WERI-Rb-1 (cell line): Measurements from ENCODE around the gene ADGRE2.
A peak's percentile ranks its signal among the peaks of the same experiment; 100 is the strongest.

Source experiments
- DNase-seq: peaks from one replicate; pipeline ENCODE4 v3.0.0-alpha.2; 2020
- H3K27ac ChIP-seq: fragments of 250-450 bp; sonication (Bioruptor Pico); 2 replicates; pipeline ENCODE4 v1.5.1; 2020; ENCODE audit warnings: mild to moderate bottlenecking, moderate library complexity
- H3K27me3 ChIP-seq: fragments of 250-450 bp; sonication (Bioruptor Pico); 2 replicates; pipeline ENCODE4 v1.5.1; 2021; ENCODE audit warnings: mild to moderate bottlenecking, low read depth, moderate library complexity; ENCODE audit not compliant: insufficient read depth, severe bottlenecking
- H3K36me3 ChIP-seq: fragments of 250-450 bp; sonication (Bioruptor Pico); 2 replicates; pipeline ENCODE4 v1.5.1; 2020; ENCODE audit warnings: mild to moderate bottlenecking, moderate library complexity
- H3K4me3 ChIP-seq: 2 replicates; pipeline ENCODE4 v1.5.1; 2011; ENCODE audit warnings: low read depth, mild to moderate bottlenecking, control low read depth, low read length
- H3K9me3 ChIP-seq: fragments of 250-450 bp; sonication (Bioruptor Pico); 2 replicates; pipeline ENCODE4 v1.5.1; 2021; ENCODE audit warnings: mild to moderate bottlenecking, moderate library complexity; ENCODE audit not compliant: severe bottlenecking
- CTCF ChIP-seq: IDR thresholded peaks from 2 replicates; pipeline ENCODE4 v1.5.1; 2011; ENCODE audit warnings: low read depth, mild to moderate bottlenecking, control low read depth, inconsistent platforms, low read length

Gene ADGRE2

DNA sequence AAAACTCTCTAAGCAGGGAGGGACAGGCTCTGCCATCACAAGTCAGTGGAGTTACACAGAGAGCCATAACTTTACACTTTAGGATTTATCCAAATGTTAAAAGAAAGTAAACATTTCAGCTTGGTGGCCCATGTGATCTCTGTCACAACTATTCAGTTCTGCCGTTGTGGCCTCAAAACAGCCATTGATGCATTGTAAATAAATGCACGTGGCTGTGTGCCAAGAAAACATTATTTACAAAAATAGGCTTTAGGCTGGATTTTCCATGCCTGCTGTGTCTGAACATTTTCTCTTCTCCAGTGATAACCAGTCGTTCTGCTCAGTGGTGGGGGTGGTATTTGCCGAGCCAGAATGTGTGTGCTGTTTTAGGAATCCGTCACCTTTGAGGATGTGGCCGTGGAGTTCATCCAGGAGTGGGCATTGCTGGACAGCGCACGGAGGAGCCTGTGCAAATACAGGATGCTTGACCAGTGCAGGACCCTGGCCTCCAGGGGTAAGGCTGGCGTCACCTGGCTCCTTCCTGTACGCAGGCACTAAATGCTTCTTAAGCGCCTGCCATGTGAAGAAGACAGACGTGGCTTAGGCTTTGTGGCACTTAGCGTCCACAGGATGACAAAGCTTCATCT, 83.6 kb downstream of the ADGRE2 start:
- H3K9me3 ChIP-seq: no peaks in the 10 kb centered on the region
- no peak for TF ChIP-seq CTCF
- peaks cover 2% of the 10 kb centered on the region for H3K36me3 ChIP-seq
- no peak for DNase-seq
- H3K27ac ChIP-seq: no peak overlapping the region
- no peaks in the 10 kb centered on the region for H3K27me3 ChIP-seq
- no peak overlapping the region for H3K4me3 ChIP-seq

DNA sequence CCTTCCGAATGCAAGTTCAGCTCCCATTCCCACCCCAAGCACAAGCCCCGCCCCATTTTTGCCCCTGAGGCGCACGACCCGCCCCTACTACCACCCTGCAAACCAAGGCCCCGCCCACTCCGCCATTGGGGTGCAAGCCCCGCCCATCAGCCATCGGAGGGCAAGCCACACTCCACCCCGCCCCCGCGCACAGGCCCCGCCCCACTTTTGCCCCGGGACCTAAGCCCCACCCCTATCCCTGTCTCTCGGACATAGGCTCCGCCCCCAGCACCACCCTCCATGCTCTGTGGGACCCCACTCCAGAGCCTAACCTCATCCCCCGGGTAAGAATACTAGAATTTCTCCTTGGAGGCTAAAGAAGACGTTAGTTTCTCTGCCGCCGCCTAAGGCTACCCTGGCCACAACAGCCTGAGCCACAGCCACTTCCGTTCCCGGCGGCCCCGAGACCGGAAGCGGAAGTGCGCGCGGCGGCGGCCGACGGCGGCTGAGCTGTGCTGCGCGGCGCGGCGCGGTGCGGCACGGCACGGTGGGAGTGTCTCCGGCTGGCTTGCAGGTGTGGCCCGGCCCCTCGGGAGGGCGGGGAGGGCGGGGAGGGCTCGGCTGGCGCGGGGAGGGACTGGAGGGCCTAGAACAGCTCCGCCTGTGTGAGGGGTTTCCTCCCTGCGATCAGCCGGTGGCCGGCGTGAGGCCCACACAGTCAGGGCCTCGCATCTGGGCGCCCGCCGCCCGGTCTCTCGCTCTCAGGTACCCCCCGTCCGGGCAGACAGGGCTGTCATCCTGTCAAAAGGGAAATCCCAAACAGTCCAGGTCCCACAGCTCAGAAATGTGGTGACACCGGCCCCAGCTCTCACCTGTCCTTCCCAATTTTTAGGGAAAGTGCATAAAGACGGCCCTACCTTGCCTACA, 88.5 kb downstream of the ADGRE2 start, which contains the start of gene ZNF333:
Gene ZNF333, plus strand, starts transcription at position 451 of the 906 bp plus-strand sequence. CDS start 3,444 bp downstream, outside the sequence.
- Histone ChIP-seq H3K36me3 (no peaks in the 10 kb centered on the region), H3K9me3 (peaks cover 2% of the 10 kb centered on the region), H3K27ac (peak within 1 kb of the TSS; percentile 89), H3K27me3 (peaks cover 9% of the 10 kb centered on the region), H3K4me3 (peak within 1 kb of the TSS; percentile 75)
- TF ChIP-seq CTCF: no peak
- peak; percentile 96 for DNase-seq

DNA sequence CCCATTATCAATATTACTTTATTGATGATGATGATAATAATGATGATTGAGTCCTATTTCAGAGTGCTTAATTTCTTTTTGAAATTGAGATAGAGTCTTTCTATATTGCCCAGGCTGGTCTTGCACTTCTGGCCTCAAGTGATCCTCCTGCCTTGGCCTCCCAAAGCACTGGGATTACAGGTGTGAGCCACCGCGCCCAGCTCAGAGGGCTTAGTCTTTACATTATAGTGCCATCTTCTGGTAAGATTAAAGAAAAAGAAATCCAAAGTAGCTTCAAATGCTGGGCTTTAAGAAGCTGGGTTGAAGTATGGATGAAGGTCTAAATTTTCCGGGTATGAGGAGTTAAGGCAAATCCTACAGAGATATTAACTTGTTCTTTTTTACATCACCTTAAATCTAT, 91.9 kb downstream of the ADGRE2 start:
- peaks cover 2% of the 10 kb centered on the region for H3K9me3 ChIP-seq
- no peak overlapping the region for H3K4me3 ChIP-seq
- DNase-seq: peak; percentile 25
- no peak overlapping the region for H3K27ac ChIP-seq
- H3K36me3 ChIP-seq: no peaks in the 10 kb centered on the region
- TF ChIP-seq CTCF: no peak
- H3K27me3 ChIP-seq: peaks cover 29% of the 10 kb centered on the region

DNA sequence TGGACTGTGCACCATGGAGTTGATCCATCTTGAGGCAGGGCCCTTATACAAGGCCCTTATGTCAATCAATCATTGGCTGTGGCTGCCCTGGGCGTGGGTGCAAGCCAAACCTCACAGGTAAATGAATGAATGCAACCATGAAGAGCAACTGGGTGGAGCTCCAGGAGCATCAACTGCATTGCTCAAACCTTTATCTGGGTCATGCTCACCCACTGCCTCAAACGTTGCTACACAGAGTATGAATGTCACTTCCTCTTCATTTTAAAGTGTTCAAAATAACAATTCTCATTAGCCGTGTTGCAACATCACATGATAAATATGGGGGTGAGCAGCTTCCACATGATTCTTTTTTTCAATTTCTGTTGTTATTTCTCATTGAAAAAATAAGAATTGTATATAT, 94.9 kb downstream of the ADGRE2 start:
- no peaks in the 10 kb centered on the region for H3K36me3 ChIP-seq
- H3K4me3 ChIP-seq: no peak overlapping the region
- no peak overlapping the region for H3K27ac ChIP-seq
- H3K27me3 ChIP-seq: peaks cover 54% of the 10 kb centered on the region
- peaks cover 5% of the 10 kb centered on the region for H3K9me3 ChIP-seq
- no peak for DNase-seq
- no peak for TF ChIP-seq CTCF
